ENCODE results near the gene CC2D2B. TPM values are rescaled to one million over a fixed set of nuclear protein-coding genes. Genes with fewer than 3 reads are reported as not detected.
A peak's percentile ranks its signal among the peaks of the same experiment; 100 is the strongest.

CC2D2B gene
- total RNA-seq, 2 donors from 2014 or later, result 0.15 to 0.48 TPM

- no peak overlapping the region for H3K4me3 ChIP-seq
- H3K27me3 ChIP-seq, result no peaks in the 10 kb centered on the region
- H3K9me3 ChIP-seq, result no peaks in the 10 kb centered on the region
- H3K9ac ChIP-seq (ENCODE audit: low read depth in 2 of 2, low read length in 2 of 2), result no peak overlapping the region
- no peaks in the 10 kb centered on the region for H3K4me1 ChIP-seq
- peak; percentile 61 for DNase-seq
- H3K27ac ChIP-seq, result no peak overlapping the region
- H3K36me3 ChIP-seq, result no peaks in the 10 kb centered on the region
- intact Hi-C loops (cut with DNase I), result loop anchor here (5.0 to 10.0 kb wide), 3 partner anchors 208 to 318 kb away; no protein-coding TSS in a partner anchor
- TF ChIP-seq CTCF (IDR thresholded peaks at IDR 0.05), result peak; percentile 65
Observed at GRCh38 chr10:96017191-96017687, 109.5 kb downstream of the CC2D2B start.

- no peak overlapping the region for H3K27ac ChIP-seq
- no peak for DNase-seq
- H3K27me3 ChIP-seq, result no peaks in the 10 kb centered on the region
- H3K36me3 ChIP-seq, result no peaks in the 10 kb centered on the region
- no peak overlapping the region for H3K9ac ChIP-seq (ENCODE audit: low read depth in 2 of 2, low read length in 2 of 2)
- intact Hi-C loops (cut with DNase I), result no loop called here
- H3K4me1 ChIP-seq, result no peaks in the 10 kb centered on the region
- no peak overlapping the region for H3K4me3 ChIP-seq
- no peak for TF ChIP-seq CTCF (IDR thresholded peaks at IDR 0.05)
- no peaks in the 10 kb centered on the region for H3K9me3 ChIP-seq
Observed at GRCh38 chr10:96021332-96021731, 113.6 kb downstream of the CC2D2B start.

GRCh38 chr10:96022739-96023138, 115.0 kb downstream of the CC2D2B start:
- Histone ChIP-seq H3K4me3 (no peak overlapping the region), H3K4me1 (no peaks in the 10 kb centered on the region), H3K27ac (no peak overlapping the region), H3K9me3 (no peaks in the 10 kb centered on the region), H3K27me3 (no peaks in the 10 kb centered on the region), H3K36me3 (no peaks in the 10 kb centered on the region), H3K9ac (ENCODE audit: low read depth in 2 of 2, low read length in 2 of 2) (no peak overlapping the region)
- intact Hi-C loops (cut with DNase I), result no loop called here
- no peak for DNase-seq
- TF ChIP-seq CTCF (IDR thresholded peaks at IDR 0.05), result no peak

- no peaks in the 10 kb centered on the region for H3K27me3 ChIP-seq
- no peaks in the 10 kb centered on the region for H3K4me1 ChIP-seq
- no peak for DNase-seq
- H3K9ac ChIP-seq (ENCODE audit: low read depth in 2 of 2, low read length in 2 of 2), result no peak overlapping the region
- H3K36me3 ChIP-seq, result no peaks in the 10 kb centered on the region
- no peak overlapping the region for H3K4me3 ChIP-seq
- intact Hi-C loops (cut with DNase I), result no loop called here
- no peaks in the 10 kb centered on the region for H3K9me3 ChIP-seq
- TF ChIP-seq CTCF (IDR thresholded peaks at IDR 0.05), result no peak
- no peak overlapping the region for H3K27ac ChIP-seq
Observed at GRCh38 chr10:96023168-96023567, 115.4 kb downstream of the CC2D2B start.

DNA sequence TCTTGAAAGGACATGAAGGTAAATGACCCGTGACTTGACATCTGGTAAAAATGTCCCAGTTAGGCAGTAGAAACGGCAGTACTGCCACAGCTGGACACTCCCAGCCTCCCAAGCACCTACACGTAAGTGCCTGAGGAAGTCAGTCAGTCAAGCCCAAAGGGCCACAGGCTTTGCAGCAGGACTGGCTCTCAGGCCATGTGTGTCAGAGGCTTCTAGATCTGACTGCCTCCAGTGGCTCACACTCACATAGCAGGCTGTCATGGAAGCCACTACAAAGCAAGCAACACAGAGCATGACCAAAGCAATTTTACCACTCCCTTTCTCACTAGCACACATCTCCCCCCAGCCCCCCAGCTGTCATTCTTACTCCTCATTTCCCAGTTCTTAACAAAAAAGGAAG, 117.8 kb downstream of the CC2D2B start:
- Histone ChIP-seq H3K9ac (ENCODE audit: low read depth in 2 of 2, low read length in 2 of 2) (no peak overlapping the region), H3K9me3 (no peaks in the 10 kb centered on the region), H3K4me1 (no peaks in the 10 kb centered on the region), H3K4me3 (no peak overlapping the region), H3K27ac (no peak overlapping the region), H3K36me3 (no peaks in the 10 kb centered on the region), H3K27me3 (no peaks in the 10 kb centered on the region)
- intact Hi-C loops (cut with DNase I), result no loop called here
- TF ChIP-seq CTCF (IDR thresholded peaks at IDR 0.05), result no peak
- DNase-seq, result no peak
